ENCODE results near the gene LETM1.

LETM1 gene

DNA sequence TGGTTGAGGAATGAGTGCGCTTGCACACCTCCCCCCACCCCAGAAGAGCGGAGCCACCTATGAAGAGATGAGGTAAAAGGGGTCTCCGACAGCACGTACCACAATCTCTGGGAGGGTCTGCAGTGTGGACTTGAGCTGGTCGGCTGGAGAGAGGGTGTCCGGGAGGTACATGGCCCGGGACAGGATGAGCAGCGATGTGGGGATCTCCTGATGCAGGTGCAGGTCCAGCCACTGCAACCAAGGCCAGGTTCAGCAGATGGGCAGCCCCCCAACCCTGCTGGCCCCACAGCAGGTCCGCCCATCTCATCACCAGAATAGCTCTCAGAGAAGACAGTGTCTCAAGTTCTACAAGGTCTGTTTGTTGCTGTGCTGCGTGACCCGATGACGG, 32.4 kb downstream of the LETM1 start:
- no peak for DNase-seq

DNA sequence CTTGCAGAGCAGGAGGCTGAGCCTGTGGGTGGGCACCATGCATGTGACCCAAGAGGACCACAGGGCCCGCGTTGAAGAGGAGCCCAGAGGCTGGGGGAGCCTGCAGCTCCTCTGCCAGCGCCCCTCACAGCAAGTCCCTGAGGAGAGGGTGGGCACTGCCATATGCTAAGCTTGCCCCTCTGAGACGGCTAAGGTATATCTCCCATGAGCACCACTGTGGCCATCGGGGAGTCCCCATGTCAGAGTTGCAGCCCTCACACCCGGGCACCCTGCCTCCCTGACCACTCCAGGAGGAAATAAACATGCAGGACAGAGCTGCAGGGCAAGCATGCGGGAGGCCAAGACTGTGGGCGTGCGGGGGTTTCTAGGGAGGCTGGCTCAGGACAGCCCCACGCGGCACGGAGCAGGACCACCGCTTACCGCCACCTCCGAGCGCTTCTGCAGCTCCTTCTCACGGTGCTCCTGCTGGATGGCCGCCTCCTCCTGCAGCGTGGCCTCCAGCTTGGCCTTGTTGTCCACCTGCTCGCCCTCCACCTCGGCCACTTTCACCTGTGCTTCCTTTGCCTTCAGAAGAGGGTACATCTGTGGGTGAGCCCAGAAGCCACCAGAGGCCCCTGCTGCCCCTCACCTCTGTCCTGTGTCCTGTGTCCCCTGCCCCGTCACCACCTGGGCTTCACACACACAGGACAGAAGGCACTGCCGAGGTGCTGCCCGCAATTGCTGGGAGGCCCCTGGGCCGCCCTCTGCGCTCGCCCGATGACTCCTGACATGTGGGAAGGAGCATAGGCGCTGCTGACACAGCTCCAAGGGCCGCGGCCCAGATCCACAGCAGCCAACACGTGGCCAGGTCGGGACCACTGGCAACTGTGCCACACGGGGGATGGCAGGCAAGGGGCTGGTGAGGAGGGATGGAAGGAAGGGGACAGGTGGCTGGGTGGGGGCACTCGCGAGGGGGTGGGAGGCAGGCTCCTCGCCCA, 33.1 kb downstream of the LETM1 start:
- DNase-seq: no peak

DNA sequence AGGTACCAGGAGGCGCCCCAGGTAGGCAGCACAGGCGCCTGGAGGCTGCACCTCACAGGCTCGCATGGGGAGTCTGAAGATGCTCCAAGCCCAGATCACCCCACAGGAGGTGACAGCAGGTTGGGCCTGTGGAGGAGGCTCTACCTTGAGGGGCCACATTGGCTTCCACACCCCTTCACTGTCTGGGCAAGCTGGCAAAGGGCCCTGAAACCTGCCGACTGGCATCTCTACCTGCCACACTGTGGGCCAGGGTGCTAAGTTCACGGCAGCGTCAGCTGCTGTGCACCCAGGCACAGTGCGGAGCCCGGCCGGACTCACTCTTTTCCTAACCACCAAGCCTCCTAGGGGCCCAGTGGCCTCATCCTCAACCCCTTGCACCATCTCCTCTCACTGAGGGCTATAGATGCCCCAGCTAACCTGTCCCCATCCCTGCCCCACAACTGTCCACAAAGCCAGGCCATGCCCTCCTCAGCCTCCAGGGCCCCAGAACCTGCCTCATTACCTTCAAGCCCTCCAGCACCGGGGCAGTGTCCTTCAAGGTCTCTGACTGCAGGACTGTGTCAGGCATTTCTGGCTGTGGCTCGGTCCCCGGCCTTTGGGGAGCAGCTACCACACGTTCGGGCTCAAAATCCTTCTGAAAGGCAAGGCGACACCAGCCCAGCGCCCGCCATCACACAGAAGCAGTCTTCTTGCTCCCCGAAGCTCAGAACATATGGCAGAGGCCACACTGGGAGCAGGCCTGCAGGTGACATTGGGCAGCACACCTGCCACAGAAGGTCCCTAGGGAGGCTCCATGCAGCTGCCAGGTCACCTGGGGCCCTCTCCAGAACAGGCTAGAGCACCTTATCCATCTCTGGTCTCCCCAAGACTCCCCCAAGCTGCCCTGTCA, 34.0 kb downstream of the LETM1 start:
- no peak for DNase-seq

DNA sequence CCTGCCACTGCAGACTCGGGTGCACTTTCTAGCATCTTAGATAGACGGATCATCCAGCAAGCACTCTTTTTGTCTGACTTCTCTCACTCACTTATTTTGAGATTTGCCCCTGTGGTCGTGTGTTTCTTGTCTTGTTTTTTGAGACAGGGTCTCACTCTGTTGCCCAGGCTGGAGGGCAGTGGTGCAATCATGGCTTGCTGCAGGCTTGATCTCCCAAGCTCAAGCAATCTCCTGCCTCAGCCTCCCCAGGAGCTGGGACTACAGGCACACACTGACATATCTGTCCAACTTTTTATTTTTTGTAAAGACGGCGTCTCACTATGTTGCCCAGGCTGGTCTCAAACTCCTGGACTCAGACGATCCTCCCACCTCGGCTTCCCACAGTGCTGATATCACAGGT, 36.1 kb downstream of the LETM1 start:
- no peak for DNase-seq

DNA sequence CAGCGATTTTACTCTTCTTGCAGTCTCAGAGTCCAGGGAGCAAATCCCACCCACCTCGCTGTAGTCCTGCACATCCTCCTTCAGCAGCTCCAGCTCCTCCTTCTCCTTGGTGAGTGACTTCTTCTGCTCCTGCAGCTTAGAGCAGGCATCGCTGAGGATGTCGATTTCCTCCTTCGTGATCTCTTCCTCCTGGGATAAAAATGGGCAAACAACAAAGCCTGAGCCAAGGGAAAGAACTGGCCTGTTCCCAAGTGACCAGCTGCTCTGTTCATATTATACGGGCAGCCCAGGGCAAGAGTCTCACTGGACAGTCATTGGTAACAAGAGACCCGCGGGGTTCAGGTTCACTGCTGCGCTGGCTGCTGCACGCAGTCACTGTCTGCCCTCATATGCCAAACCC, 36.7 kb downstream of the LETM1 start:
- DNase-seq: no peak

DNA sequence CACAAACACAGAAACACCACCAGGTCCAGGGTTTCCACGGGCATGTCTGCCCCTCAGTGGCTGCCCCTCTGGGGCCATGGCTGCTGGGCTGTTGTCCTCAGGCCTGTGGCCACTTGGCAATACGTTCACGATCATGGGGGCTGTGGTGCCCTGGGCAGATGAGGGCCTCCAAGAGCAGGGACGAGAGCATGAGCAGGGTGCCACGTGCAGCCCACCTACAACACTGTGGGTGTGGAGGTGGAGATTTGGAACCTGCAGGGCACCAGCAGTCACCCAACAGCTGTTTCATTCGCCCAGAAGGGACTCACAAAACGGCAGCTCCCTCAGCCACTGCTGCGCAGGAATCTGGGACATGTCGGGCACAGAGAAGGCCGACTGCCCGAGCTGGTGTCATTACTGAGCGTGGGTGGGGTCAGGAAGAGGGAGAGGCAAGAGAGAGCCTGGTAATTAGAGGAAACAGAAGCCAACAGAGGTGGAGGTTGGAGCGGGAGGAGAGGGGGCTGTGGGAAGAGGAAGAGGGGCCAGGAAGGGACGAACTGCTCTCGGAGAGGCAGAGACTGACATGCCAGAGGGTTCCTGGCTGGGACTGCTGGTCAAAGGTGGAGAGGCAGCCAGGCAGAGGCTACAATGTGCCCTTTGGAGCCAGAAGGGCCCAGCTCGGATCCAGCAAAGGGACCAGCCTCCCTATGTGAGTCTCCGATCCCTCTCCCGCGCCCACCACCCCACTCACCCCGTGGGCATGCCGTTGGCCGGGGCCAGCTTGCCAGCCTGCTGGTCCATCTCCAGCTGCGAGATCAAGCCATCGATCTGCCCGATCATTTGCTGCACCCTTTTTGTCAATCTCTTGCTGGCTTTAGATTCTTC, 39.7 kb downstream of the LETM1 start:
- no peak for DNase-seq

DNA sequence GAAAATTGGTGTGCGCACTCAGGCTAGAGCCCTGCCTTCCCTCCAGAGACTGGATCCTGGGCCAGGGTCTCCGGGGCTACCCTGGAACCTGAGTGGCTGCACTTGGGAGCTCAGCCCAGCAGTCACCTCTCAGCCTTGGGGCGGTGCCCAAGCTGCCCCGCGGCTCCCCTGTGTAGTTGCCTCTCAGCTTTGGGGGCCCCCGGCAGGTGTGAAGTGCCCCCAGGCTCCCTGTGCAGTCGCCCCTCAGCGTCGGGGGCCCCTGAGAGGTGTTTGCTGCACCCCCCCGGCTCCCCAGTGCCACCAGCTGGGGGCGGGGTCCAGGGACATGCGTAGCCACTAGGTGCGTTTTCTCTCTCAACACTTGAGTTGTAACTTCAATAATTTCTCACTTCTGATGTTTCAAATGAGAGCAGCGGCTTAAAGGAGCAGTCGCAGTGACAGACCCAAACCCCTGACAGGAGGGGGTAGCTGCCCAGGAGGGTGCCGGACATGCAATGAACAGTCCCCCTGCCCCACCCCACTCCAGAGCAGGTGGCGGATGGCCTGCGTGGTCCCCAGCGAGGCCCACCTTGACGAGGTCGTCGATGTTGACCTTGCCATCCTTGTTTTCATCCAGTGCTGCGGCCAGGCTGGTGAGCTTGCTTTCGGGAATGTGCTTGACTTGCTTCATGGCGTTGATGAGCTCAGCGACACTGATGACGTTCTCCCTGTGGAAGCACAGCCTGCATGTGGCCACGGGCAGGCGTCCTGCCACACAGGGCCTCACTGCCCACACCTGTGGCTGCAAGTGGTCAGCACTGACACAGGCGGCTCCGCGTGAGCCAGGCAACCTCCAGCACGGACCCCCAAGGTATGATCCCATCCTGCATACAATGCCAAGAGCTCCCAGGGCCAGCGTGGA, 40.6 kb downstream of the LETM1 start:
- no peak for DNase-seq

DNA sequence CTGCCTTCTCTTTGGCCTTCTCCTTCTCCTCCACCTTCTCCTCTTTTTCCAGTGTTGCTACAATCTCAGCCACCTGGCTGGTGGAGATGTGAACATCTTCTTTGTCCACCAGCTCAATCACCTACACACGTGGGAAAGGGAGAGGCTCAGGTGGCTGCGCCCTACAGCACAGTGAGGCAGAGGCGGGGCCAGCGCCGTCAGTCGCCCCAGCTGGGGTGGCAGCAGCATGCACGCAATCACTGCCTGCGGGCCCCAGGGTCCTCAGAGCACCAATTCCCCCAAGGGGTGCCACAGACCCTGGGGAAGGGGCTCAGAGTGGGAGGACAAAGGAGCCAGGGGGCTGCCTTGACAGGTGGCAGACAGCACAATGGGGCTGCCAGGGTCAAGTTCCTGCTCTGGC, 41.5 kb downstream of the LETM1 start:
- no peak for DNase-seq

DNA sequence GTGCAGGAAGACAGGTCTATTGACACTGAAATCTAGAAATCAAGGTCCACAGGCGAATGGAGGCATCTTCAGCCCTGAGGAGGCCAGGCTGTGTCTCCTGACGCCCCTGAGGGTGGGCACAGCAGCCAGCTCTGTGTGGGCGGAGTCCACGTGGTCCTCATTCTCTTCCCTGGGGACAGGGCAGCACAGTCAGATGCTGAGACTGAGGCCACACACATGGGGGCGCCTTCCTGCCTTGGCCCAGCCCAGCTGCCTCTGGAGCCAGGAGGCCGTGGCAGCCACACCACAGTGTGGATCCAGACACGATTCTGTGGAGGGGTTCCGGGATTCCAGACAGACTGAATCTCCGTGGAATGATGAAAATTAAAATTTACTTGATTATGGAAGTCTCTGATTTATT, 42.0 kb downstream of the LETM1 start:
- no peak for DNase-seq

DNA sequence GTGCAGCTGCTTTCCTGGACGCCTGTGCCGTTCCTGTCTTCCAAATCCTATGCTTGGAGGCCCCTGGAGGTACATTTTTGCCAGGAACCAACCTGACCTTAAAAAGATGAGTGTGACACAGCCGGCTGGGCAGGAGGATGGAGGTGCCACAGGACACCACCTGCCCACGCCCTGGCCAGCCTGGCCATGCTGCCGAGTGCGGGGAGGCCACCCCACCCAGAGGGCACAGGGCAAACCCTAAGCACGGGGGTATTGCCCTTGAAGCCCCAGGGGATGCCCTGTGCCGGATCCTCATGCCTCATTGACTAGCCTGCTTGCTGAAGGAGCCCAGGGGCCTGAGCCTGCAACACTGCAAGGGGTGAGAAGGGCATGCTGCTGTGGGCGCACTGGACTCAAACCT, 42.7 kb downstream of the LETM1 start:
- DNase-seq: no peak

DNA sequence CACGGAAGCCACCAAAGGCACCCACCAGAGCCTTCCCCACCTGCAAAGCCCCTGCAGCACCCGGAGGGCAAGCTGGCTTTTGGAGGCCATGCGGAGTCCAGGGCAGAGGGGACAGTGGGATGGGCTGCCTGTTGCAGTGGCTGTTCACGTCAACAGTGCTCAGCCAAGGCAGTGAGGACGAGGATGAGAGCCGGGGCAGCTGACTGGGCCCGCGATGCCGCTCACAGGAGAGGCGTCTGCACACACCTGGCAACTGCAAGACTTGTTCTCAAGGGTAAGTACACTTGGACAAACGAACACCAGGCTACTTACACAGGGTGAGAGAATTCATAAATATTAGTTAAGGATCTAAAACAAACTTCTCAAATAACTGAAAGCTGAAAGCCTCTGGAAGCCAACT, 43.2 kb downstream of the LETM1 start:
- no peak for DNase-seq

DNA sequence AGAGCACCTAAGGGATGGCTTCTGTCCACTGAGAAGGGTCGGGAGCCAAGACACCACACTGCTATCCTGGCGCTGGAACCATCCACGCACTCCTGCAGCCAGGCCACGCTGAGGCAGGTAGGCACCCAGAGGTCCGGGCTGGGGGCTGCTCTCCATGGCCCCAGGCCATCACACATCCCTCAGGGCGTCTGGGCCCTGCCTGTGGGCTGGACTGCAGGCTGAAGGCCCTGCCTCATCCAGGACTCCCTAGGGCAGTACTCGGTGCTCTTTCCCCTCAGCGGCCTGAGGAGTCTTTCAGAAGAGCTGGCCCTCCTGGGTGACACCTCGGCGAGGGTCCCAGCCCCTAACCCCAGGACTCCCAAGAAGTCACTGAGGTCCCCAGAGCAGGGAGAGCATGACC, 45.2 kb downstream of the LETM1 start:
- no peak for DNase-seq

DNA sequence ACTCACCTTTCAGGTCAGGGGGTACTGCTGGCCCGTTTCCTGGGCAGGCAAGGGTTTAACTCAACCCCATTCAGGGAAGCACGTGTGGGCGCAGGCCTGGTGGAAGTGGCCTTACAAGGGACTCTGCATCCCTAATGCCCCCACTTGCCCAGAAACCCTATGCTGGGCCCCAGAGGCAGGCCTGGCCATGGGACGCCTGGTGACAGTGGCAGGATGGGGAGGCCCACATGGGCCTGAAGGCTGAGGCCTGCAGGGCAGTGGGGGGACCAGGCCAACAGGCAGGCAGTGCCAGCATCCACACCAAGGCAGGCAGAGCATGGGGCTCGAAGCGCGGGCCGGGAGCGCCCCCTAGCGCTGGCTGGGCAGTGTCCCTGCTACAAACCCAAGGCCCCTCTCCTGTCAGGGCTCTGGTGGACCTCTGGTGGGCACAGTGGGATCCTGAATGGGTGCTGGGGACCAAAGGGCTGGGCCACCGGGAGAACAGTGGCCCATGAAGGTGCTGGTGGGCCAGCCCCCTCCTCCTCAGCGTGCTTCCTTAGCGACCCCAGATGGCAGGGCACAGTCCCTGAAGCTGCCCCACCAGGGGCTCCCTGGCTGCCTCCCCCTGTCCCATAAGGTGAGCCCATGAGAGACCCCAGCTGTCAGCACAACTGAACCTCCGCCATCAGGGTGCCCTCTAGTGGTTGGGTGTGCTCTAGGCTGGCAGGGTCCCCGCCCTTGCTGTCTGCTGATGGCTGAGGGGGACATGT, 46.0 kb downstream of the LETM1 start:
- DNase-seq: peak; percentile 27 to 72

DNA sequence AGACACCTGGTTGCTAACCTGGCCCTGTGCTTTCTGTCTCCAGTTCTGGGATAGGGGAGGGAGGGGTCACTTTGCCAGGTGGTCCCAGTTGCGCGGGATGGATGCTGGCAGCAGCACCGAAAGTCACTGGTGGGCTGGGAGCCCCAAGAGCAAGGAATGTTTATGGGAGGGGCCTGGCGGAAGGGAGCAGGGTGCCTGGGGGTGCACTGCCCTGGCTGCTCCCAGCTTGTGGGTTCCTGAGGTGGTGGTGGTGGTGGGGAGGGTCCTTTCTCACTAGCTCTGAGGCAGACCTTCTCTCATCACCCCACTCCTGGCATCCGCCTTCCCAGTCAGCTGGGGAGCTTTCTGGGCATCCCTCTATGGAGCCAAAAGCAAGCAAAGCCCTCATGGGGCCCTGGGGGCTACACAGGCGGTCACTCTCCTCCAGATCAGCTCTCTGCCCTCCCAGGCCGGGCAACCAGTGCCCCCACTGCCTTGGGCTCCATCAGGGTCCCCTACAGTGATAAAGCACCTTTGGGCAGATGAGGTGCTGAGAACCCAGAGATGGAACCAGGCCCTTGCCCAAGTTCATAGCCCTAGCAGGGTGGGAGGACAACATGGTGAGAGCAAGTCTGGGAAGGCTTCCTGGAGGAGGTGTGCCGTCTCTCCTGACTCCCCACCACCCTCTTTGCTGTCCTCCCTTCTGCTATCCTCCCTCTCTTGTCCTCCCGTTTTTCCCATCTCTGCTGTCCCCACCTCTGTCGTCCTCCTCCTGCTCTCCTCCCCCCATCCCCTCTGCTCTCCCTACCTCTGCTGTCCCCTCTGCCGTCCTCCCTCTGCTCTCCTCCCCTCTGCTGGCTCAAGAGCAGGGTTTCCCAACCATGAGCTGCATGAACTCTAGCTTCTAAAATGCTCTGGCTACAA, 46.9 kb downstream of the LETM1 start:
- DNase-seq: no peak

DNA sequence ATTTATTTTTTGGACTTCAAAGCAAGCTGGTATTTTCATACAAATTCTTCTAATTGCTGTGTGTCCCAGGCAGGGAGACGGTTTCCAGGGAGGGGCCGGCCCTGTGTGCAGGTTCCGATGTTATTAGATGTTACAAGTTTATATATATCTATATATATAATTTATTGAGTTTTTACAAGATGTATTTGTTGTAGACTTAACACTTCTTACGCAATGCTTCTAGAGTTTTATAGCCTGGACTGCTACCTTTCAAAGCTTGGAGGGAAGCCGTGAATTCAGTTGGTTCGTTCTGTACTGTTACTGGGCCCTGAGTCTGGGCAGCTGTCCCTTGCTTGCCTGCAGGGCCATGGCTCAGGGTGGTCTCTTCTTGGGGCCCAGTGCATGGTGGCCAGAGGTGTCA, 47.6 kb downstream of the LETM1 start:
- DNase-seq: no peak

DNA sequence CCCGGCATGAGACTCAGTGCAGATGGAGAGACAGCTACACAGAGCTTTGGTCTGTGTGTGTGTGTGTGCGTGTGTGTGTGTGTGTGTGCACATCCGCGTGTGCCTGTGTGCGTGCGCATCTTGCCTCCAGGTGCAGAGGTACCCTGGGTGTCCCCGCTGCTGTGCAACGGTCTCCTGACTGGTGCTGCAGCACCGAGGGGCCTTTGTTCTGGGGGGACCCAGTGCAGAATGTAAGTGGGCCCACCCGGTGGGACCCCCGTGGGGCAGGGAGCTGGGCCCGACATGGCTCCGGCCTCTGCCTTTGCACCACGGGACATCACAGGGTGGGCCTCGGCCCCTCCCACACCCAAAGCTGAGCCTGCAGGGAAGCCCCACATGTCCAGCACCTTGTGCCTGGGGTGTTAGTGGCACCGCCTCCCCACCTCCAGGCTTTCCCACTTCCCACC, 48.6 kb downstream of the LETM1 start:
- no peak for DNase-seq

DNA sequence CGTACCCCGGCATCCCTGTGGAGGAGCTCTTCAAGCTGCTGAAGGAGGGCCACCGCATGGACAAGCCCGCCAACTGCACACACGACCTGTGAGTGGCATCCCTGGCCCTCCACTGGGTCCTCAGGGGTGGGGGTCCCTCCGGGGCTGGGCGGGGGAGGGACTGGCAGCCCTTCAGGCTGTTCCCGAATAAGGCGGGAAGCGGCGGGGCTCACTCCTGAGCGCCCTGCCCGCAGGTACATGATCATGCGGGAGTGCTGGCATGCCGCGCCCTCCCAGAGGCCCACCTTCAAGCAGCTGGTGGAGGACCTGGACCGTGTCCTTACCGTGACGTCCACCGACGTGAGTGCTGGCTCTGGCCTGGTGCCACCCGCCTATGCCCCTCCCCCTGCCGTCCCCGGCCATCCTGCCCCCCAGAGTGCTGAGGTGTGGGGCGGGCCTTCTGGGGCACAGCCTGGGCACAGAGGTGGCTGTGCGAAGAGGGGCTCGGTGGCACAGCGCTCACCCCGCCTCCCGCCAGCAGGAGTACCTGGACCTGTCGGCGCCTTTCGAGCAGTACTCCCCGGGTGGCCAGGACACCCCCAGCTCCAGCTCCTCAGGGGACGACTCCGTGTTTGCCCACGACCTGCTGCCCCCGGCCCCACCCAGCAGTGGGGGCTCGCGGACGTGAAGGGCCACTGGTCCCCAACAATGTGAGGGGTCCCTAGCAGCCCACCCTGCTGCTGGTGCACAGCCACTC, 49.2 kb downstream of the LETM1 start:
- no peak for DNase-seq

DNA sequence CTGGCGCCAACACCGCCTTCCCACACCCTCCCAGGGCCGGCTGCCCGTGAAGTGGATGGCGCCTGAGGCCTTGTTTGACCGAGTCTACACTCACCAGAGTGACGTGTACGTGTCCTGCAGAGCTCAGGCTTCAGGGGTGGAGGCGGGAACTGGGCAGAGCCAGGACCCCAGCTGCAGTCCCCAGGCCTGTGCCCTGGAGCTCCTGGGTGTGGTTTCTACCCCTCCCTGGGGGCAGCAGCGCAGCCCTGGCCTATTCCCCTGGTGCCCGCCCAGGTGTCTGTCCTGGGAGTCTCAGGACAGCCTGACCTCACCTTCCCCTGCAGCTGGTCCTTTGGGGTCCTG, 49.8 kb downstream of the LETM1 start:
- no peak for DNase-seq

DNA sequence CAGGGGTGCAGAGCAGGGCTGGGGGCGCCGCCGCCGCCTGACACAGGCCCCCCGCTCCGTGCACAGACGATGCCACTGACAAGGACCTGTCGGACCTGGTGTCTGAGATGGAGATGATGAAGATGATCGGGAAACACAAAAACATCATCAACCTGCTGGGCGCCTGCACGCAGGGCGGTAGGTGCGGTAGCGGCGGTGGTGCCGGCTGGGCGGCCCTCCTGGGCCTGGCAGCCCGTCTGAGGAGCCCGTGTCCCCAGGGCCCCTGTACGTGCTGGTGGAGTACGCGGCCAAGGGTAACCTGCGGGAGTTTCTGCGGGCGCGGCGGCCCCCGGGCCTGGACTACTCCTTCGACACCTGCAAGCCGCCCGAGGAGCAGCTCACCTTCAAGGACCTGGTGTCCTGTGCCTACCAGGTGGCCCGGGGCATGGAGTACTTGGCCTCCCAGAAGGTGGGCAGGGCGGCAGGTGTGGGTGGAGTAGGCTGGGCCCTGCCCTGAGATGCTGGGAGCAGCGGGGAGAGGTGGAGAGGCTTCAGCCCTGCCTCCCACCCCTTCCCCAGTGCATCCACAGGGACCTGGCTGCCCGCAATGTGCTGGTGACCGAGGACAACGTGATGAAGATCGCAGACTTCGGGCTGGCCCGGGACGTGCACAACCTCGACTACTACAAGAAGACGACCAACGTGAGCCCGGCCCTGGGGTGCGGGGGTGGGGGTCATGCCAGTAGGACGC, 50.3 kb downstream of the LETM1 start:
- no peak for DNase-seq
